ENCODE measurements around the gene SGMS2. TPM values are rescaled to one million over a fixed set of nuclear protein-coding genes. Genes with fewer than 3 reads are reported as not detected.

The SGMS2 gene
- total RNA-seq, 1 experiment from 2014 or later: 58.7 TPM

DNA sequence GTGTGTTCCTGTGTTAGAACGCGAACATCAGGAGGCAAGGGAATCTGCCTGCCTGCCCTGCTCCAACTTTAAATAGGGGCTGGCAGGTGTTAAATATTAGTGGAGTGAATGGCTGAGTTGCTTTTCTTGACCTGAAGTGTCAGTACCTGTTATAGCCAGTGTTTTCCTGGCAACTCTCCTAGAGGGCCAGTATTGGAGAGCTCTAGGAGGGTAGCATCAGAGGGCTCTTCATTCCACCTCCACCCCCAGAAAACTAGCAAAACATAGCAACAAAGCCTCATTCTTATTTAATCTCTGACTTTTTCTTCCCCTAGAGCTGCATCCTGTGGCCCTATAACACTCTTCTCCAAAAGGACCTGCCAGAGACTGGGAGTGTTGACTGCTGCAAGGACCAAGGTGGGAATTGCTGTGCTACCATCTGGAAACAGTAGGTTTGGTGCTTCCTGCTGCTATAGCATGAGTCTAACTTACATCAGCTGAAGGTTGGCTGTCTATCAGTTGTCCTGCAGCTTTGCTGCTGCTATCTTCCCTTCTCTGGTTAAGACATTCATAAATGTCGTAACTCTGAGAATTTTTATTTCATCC lies 33.5 kb downstream of the SGMS2 start:
- Histone ChIP-seq H3K9ac (ENCODE audit: low read length) (no peak overlapping the region), H3K79me2 (ENCODE audit: low read length) (peaks cover 20% of the 10 kb centered on the region), H3F3A (ENCODE audit: low read length, unreplicated experiment) (no peaks in the 10 kb centered on the region), H3K36me3 (ENCODE audit: low read depth, low read length) (0 out of 2 replicates have a peak, but pooled peaks cover 2% of the 10 kb centered on the region), H3K4me3 (ENCODE audit: low read length) (no peak overlapping the region), H3K27ac (ENCODE audit: low read length) (no peak overlapping the region), H4K20me1 (ENCODE audit: low read length) (no peaks in the 10 kb centered on the region), H3K9me3 (ENCODE audit: low read length) (no peaks in the 10 kb centered on the region), H3K27me3 (ENCODE audit: low read length) (no peaks in the 10 kb centered on the region), H3K9me2 (replicated peaks; ENCODE audit: low read length) (no peaks in the 10 kb centered on the region), H3K4me1 (ENCODE audit: insufficient read depth, low read length) (peaks cover 30% of the 10 kb centered on the region), H2AFZ (ENCODE audit: low read length) (no peak overlapping the region), H3K4me2 (ENCODE audit: low read length) (no peak overlapping the region)
- BruUV-seq (replicated peaks): no TSS peak
- DNase-seq (no peak), ATAC-seq (no peak)
- ChIA-PET CTCF (no interaction called here), POLR2A (ENCODE audit: unreplicated experiment) (no interaction called here)
- intact Hi-C loops (cut with micrococcal nuclease): no loop called here
- TF ChIP-seq, protein P1, sequence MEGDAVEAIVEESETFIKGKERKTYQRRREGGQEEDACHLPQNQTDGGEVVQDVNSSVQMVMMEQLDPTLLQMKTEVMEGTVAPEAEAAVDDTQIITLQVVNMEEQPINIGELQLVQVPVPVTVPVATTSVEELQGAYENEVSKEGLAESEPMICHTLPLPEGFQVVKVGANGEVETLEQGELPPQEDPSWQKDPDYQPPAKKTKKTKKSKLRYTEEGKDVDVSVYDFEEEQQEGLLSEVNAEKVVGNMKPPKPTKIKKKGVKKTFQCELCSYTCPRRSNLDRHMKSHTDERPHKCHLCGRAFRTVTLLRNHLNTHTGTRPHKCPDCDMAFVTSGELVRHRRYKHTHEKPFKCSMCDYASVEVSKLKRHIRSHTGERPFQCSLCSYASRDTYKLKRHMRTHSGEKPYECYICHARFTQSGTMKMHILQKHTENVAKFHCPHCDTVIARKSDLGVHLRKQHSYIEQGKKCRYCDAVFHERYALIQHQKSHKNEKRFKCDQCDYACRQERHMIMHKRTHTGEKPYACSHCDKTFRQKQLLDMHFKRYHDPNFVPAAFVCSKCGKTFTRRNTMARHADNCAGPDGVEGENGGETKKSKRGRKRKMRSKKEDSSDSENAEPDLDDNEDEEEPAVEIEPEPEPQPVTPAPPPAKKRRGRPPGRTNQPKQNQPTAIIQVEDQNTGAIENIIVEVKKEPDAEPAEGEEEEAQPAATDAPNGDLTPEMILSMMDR (conservative IDR thresholded peaks at IDR 0.05; ENCODE audit: low read depth, low read length): no peak
- TF ChIP-seq EZH2 (IDR thresholded peaks at IDR 0.05; ENCODE audit: low read length, unreplicated experiment): no peak
- no peak for TF ChIP-seq EZH2phosphoT487 (IDR thresholded peaks at IDR 0.05; ENCODE audit: borderline replicate concordance, low read length)

DNA sequence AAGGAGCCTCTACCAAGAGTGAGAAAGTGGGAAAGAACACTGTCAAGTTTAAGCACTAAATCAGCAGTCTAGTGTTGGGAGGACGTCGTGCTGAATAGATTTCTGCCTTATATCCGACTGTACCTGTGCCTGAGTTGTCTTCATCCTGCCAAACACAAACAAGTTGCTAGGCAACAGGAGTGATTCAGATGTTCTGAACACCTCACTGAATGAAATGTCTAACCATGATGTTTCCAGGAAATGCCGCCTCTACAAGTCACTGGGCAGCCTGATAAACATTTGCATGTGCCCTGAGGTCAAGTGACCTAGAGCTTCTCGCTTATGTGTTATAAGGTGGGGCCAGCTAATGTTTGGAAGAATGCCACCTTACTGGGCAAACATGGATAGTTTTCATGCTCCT lies 37.9 kb downstream of the SGMS2 start:
- DNase-seq (peak; percentile 92), ATAC-seq (peak; percentile 82)
- Histone ChIP-seq H3K36me3 (ENCODE audit: low read depth, low read length) (0 out of 2 replicates have a peak, but pooled peaks cover 2% of the 10 kb centered on the region), H4K20me1 (ENCODE audit: low read length) (no peaks in the 10 kb centered on the region), H3K27me3 (ENCODE audit: low read length) (no peaks in the 10 kb centered on the region), H3K79me2 (ENCODE audit: low read length) (no peaks in the 10 kb centered on the region), H3K9me2 (replicated peaks; ENCODE audit: low read length) (no peaks in the 10 kb centered on the region), H2AFZ (ENCODE audit: low read length) (no peak overlapping the region), H3K9ac (ENCODE audit: low read length) (peak overlapping the region; percentile 29; the same call in 1 of the 2 replicates), H3K27ac (ENCODE audit: low read length) (peak overlapping the region; percentile 77), H3F3A (ENCODE audit: low read length, unreplicated experiment) (no peaks in the 10 kb centered on the region), H3K4me2 (ENCODE audit: low read length) (peak overlapping the region; percentile 45), H3K4me3 (ENCODE audit: low read length) (no peak overlapping the region), H3K9me3 (ENCODE audit: low read length) (no peaks in the 10 kb centered on the region), H3K4me1 (ENCODE audit: insufficient read depth, low read length) (peaks cover 29% of the 10 kb centered on the region)
- intact Hi-C loops (cut with micrococcal nuclease): loop anchor here (1.0 to 2.0 kb wide), 2 partner anchors 34 to 38 kb away; partner anchors contain the start of gene SGMS2
- ChIA-PET POLR2A (ENCODE audit: unreplicated experiment) (interaction anchor here (0.5 to 0.8 kb wide), 2 partner anchors 38 to 142 kb away, joined by 3 to 13 read pairs; partner anchors contain the start of genes PAPSS1 and SGMS2), CTCF (no interaction called here)
- BruUV-seq (replicated peaks): no TSS peak
- no peak for TF ChIP-seq EZH2phosphoT487 (IDR thresholded peaks at IDR 0.05; ENCODE audit: borderline replicate concordance, low read length)
- TF ChIP-seq EZH2 (IDR thresholded peaks at IDR 0.05; ENCODE audit: low read length, unreplicated experiment): no peak
- TF ChIP-seq, protein P1 (conservative IDR thresholded peaks at IDR 0.05; ENCODE audit: low read depth, low read length): no peak

DNA sequence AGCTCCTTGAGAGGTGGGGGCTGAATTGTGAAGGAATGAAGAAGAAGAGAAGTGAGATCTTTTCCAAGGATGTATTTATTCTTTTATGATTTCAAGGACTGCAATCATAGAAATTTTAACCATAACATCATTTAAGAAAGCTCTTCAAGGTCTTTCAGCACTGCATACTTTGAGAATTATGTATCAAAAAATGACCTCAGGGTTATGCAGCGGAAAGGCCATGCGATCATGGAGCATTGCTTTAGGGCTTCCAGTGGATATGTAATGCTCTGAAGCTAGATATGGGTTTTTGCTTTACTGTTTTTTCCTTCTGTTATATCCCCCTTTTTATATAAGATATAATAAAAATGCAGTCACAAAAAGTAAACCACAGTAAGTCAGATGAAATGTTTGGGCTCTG lies 38.7 kb downstream of the SGMS2 start:
- TF ChIP-seq EZH2 (IDR thresholded peaks at IDR 0.05; ENCODE audit: low read length, unreplicated experiment) (no peak), EZH2phosphoT487 (IDR thresholded peaks at IDR 0.05; ENCODE audit: borderline replicate concordance, low read length) (no peak)
- TF ChIP-seq, protein P1 (conservative IDR thresholded peaks at IDR 0.05; ENCODE audit: low read depth, low read length): no peak
- intact Hi-C loops (cut with micrococcal nuclease): loop anchor here (2.0 kb wide), 1 partner anchor 39 kb away; the partner anchor contains the start of gene SGMS2
- H3K79me2 ChIP-seq (ENCODE audit: low read length): no peaks in the 10 kb centered on the region
- CTCF ChIA-PET: no interaction called here
- no peaks in the 10 kb centered on the region for H3F3A ChIP-seq (ENCODE audit: low read length, unreplicated experiment)
- H3K9ac ChIP-seq (ENCODE audit: low read length): peak overlapping the region; percentile 11; the same call in 1 of the 2 replicates
- ATAC-seq (no peak; the same call in 1 of the 2 replicates), DNase-seq (no peak)
- H3K4me2 ChIP-seq (ENCODE audit: low read length): peak overlapping the region; percentile 43
- 0 out of 2 replicates have a peak, but pooled peaks cover 2% of the 10 kb centered on the region for H3K36me3 ChIP-seq (ENCODE audit: low read depth, low read length)
- no peak overlapping the region for H3K4me3 ChIP-seq (ENCODE audit: low read length)
- BruUV-seq (replicated peaks): no TSS peak
- no peaks in the 10 kb centered on the region for H3K9me3 ChIP-seq (ENCODE audit: low read length)
- no peaks in the 10 kb centered on the region for H3K27me3 ChIP-seq (ENCODE audit: low read length)
- POLR2A ChIA-PET (ENCODE audit: unreplicated experiment): interaction anchor here (0.8 kb wide), 1 partner anchor 39 kb away, joined by 3 read pairs; the partner anchor contains the start of gene SGMS2
- no peaks in the 10 kb centered on the region for H4K20me1 ChIP-seq (ENCODE audit: low read length)
- H3K4me1 ChIP-seq (ENCODE audit: insufficient read depth, low read length): peaks cover 29% of the 10 kb centered on the region
- no peaks in the 10 kb centered on the region for H3K9me2 ChIP-seq (replicated peaks; ENCODE audit: low read length)
- no peak overlapping the region for H2AFZ ChIP-seq (ENCODE audit: low read length)
- peak overlapping the region; percentile 77 for H3K27ac ChIP-seq (ENCODE audit: low read length)

All from PC-3 (cell line).